Activated naive CD4-positive, alpha-beta T cell treated with anti-CD3 and anti-CD28 coated beads, Interleukin-2, amount 50 U/mL, for 16 hours (primary cell): ENCODE measurements around the gene CRYBG2.
"Not testable (repeated sequence)": the region's sequence is repeated elsewhere in the genome, so short reads cannot be mapped to it uniquely, and the experiment has no call there.

Experiments
- DNase-seq: peaks from one replicate; pipeline ENCODE4 v3.0.0-alpha.2; 2020

The CRYBG2 gene

DNA sequence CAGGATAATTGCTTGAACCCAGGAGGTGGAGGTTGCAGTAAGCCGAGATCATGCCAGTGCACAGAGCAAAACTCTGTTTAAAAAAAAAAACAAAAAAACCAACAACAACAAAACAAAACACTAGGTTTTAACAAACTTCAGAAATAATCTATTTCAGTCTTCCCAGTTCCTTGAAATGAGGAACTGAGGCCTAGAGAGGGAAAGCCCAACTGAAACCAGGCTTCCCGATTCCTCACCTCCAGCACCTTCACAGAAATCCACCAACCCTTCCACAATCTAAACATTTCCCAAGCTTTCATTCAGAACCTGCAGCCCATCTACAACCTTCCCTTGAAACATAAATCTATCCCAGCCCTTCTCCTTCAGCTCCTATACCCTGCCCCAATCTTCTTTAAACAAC is 36.8 kb downstream of the CRYBG2 start:
- no peak for DNase-seq

DNA sequence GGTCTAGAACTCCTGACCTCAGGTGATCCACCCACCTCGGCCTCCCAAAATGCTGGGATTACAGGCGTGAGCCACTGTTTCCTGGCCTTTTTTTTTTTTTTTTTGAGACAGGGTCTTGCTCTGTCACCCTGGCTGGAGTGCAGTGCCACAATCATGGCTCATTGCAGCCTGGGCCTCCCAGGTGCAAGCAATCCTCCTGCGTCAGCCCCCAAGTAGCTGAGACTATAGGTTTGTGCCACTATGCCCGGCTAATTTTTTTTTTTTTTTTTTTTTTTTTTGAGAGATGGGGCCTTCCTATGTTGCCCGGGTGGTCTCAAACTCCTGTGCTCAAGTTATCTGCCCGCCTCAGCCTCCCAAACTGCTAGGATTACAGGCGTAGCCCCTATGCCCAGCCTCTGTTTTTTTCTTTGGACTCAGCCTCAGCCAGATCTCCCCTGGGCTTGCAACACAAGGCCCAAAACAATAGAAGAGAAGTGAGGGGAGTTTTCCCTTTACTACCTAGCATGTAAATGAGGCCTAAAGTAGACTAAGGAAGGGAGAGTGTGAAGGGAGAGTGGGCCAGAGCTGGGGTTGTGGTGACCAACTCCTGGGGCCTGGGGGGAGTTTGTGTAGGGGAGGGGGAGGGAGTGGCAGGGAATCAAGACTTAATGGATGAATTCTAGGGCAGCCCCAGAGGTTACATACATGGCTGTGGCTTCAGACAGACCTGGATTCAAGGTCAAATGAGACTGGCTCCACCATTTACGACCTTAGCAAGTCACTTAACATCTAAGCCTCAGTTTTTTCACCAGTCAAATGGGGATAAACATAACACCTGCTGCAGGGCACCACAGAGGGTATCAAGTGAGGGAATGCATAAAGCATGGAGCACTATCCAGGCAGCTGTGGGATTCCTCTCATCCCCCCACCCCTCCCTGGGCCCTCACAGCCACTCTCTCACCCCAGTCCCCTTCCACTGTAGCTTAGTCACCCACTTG is 37.8 kb downstream of the CRYBG2 start:
- no peak for DNase-seq

DNA sequence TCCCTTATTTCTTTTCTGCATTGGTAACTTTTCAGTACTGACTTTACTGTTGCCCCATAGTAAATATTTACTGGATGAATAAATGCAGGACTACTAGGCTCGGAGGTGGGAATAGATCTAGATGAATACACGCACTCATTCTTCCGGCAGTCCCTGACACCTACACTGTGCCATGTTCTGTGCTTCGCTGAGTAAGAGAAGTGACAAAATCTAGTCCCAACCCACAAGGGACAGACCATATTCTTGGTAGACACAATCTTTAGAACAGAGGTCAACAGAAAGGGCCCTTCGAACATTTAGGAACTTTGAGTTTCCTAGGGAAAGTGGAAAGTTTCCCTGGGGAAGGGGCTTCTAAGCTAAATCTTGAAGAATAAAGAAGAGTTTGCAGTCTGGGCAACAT is 39.4 kb downstream of the CRYBG2 start:
- DNase-seq = no peak

DNA sequence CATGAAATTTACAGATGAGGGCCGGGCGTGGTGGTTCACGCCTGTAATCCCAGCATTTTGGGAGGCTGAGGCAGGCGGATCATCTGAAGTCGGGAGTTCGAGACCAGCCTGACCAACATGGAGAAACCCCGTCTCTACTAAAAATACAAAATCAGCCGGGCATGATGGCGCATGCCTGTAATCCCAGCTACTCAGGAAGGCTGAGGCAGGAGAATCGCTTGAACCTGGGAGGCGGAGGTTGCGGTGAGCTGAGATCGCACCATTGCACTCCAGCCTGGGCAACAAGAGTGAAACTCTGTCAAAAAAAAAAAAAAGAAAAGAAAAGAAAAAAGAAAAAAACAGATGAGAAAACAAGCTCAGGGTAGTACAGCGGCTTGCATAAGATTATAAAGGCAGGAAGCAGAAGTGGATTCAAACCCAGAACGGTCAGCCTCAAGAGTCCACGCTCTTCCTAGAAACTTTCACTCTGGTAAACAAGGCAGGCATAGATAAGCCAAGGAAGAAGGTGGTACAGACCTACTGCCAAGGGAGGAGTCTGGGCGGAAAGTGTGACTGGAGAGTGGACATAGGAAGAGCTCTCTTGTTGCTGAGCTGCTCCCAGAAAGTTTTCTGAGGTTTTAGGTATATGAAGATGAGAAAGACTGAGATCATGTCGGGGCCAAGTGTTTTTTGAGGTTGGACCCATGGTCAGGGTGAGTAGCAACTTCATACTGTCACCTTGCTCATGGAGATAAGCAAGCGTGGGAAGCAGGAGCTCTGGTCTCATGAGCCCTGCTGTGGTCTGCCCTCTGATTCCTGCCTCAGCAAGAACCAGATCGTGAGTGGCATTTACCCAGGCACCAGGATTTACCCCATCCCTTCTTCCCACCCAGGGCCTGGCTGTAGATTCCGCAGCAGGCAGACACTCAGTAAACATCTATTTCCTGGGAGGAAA is 45.7 kb downstream of the CRYBG2 start:
- not testable (repeated sequence) for DNase-seq

DNA sequence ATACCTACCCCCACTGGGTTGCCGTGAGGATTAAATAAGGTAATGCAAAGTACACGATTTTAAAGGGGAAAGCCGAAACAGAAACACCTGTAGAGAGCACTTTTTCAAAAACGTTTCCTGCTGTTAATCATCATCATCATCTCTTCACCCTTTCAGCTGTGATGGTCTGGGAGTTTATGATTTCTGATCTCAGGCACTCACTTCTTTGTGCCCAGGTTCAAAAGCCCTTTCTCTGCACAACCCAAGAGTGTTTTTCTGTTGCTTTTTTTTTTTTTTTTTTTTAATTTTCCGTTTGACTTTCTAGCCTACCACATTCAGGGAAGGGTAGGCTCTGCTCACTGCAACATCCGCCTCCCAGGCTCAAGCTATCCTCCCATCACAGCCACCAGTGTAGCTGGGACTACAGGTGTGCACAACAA is 46.6 kb downstream of the CRYBG2 start:
- no peak for DNase-seq

DNA sequence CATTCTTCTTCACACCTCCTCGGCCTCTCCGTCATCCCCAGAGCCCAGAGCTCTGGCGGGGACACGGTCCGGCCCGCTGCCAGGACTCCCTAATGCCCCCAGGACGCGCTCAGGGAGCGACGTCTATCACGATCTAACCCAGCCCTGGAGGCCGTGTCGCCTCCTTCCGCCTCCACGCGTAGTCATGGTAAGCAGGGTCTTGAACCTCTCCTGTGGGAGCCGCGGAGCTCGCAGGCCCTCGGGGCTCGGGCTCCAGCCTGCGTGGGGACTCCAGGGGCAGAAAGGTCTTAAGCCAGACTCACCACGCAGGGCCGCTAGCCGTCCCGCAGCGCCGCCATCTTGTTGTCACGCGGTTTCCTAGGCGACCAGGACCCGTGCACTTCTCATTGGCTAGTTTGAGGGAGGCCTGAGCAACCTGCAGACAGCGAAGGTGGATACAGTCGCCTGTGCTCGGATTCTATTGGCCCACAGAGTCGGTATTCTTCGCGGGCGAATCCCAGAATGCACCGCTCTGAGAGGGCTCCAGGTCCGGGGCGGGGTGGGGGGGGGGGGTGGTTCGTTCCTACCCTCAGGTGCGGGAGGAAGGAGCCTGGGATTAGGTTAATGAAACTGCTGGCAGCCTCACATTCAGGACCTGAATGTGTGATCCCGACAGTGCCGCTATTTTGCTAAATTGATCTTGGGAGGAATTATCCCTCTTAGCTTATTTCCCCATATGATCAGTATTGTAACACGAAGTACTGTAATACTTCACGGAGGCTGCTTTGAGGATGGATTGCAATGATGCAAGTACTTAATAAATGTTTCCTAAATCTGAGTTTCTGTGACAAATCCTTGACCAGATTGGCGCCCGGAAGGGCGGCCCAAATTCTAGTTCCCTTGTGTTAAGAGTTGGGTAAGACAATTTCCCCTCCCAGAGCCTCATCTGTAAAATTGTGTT is 47.4 kb downstream of the CRYBG2 start, which contains the start of gene UBXN11:
Gene UBXN11 (minus strand): TSS at position 347 of the 940 bp plus-strand sequence. CDS start 3,753 bp downstream, outside the sequence.
- peak; percentile 92 for DNase-seq

DNA sequence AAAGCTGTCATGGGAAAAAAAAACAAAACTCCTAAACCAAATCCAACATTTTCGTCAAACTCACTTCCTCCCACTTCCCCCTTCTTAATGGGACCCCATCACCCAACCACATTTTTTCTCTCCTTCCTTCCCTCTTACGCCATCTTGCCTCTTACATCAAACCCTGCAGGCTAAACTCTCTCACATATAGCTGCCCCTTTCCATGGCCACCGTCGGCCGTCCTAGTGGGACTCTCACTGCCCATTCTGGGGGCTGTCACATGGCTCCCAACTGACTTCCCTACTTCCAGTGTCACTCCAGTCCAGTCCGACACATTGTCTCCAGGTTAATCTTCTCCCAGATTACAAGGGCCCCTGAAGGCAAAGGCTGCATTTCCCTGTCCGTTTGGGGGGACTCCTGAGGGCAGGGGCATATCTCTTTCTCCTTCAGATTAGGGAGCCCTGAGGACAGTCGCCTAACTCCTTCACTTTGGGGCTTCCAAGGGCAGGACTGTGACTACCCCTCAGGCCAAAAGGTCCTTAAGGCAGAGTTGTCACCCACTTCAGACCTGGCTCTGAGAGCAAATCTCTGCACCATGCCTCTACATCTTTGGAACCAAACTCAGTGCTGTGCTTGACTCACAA is 48.2 kb downstream of the CRYBG2 start:
- DNase-seq = no peak

DNA sequence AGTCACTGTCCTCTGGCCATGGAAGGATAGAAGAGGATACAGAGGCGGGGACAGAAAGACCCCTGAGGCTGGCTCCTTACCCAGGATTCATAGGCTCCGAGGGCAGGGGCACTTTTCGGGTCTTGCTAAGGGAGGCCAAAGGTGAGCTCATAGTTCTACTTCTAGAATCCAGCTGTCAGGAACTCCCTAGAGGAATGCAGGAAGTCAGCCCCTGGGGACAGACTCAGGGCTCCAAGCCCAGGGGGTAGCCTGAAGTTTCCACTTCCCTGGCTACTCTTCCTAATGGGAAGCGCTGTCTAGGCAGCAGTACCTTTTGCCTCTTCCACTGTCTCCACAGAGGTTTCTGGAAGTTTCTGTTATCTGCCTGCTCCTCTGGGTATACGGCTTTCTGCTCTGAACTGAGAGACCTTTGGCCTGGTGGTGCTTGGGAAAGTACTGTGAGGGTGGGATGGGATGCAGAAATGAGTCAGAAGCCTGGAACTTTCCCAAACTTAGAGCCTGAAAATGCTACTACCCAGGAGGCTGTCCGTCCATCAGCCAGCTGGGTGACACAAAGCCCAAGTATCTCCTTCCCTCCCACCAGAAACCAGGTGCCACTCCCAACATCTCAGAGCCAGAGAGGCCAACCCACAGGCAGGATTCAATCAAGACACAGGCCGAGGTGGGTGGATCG is 51.1 kb downstream of the CRYBG2 start:
- no peak for DNase-seq

DNA sequence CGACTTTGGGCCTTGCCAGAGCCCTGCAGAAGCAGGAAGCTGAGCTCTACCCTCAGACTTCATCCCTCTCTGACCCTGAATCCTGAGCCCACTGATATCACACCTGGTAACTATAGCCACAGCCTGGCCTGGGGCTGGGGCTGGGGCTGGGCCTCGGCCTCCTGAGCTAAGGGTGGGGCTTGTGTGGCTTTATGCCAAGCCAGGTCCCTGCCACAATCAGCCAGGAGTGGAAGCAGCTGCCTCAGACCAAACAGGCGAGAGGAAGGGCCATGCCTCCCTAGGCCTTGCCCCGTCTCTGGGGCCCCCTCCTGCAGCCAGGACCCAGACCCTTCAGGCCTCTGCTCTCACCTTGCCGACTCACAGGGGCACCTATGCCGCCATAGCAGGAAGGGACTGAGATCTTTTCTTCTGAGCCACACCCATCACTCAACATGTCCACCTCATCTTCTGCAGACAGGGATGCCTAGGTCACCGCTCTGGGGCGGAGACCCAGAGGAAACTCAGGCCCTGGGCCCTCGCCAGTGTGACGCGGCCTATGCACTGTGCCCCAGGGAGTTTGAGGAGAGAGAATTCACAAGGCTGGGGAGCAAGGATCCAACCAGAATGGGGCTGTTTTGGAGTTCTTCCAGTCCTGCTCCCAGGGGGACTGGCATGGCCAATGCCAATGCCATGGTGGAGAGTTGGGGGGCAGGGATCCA is 53.2 kb downstream of the CRYBG2 start:
- no peak for DNase-seq

DNA sequence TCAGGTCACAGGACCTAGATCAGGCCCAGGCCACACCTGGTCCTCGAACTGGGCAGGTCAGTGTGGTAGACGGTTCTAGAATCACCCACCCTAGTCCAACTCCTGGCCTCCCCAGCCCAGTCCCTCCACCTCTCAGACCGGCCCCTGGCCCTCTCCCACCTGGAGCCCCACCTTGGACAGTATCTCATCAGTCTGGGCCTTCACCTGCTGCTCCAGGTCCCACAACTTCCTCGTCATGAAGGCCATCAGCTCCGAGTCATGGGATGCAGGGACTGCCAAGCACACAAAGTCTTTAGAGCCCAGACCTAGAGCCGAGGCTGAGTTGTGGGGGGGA is 56.2 kb downstream of the CRYBG2 start:
- DNase-seq = no peak

DNA sequence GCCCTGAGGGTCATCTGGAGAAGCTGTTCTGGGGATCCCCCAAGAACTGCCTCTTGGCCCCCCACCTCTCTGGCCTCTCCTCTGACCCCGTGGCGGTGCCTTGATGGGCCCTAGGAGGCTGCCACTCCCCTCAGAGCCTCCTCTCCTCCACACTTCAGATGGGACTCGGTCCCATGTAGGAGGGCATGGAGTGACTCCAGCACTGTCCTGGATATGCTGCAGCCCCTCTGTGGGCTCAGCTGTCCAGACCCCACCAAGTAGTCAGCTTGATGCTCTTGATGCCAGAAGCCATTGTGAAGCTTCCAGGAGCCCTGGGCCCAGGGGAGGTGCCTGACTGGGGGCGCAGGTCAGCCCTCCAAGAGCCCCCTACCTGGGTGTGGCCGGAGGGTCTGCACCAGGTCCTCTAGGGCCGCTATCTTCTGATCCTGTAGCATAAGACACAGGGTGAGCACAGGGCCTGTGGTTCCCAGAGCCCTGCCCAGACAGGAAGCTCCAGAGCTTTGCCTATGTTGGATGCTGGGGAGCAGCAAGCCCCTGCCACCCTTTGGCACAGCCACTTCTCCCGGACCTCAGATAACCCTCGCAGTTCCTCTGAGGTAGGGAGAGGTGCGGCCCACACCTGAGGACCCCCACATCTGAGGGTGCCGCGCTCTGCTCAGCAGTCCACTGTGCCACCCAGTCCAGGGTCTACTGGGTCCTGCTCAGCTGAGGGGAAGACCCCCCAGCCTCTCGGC is 56.7 kb downstream of the CRYBG2 start:
- DNase-seq = no peak

DNA sequence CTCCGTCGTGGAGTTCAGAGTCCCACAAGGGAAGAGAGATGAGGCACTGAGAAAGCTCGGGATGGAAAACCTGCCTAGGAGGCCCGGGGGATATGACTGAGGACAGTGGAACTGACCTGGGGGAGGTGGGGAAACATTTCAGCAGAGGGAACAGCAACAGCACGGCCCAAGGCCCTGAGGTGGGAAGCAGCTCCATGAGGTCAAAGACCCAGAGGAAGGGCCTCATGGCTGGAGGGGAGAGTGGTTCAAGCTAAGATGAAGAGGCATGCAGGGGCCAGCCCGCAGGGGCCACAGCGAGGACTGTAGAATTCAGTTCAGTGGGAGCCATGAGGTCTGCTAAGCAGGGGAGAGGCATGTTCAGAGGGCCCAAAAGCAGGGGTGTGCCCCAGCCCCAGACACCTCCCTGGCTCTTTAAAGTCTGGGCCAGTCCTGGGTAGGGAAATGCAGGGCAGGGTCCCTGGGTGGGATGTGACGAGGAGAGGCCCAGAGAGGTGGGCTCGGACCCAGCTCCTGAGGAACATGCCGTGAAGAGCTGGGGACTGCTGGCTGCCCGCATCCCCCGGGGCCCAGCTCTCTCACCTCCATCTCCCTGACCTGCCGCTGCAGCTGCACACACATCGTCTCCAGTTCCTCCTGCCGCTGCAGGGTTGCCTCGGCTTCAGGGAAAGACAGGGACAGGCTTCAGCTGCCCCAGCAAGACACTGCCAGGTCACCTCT is 57.4 kb downstream of the CRYBG2 start:
- no peak for DNase-seq

DNA sequence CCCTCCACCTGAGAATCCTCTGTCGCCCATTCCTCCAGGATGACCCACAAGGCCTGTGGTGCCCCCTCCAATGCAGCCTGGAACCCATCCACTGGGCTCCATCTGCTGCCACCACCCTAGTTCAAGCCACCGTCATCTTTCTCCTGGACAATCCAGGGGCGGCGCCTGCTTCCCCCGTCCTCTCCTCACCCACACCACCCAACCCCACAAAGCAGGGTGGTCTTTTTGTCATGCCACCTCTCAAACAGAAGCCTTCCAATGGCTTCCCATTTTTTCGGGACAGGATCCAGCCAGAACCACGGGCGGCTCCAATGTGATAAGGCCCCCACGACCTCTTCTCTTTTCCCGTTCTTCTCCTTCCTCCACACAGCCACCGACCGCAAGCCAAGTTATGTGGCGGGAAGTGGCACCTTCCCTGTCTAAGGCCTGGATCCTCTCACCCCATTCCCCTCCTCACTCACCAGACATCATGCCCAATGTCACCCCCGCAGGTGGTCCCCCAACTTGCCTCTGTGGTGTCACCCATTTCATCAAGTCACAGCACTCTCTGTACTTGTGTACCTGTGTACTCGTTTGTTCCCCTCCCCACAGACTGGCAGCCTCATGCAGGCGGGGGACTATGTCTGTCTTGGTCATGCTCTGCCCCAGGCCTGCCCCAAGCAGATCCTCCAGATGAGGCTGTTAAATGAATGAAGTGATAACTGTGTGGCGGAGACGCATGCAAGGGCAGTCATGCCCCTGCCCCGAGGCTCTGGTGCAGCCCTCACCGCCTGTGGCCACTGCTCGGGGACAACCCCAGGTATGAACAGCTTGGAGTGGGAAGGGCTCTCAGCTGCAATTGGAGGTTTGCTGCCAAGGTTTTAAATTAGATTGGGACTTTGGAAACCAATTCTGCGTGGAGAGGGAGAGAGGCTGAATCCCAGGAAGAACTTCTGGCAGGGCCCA is 58.5 kb downstream of the CRYBG2 start:
- DNase-seq = no peak

DNA sequence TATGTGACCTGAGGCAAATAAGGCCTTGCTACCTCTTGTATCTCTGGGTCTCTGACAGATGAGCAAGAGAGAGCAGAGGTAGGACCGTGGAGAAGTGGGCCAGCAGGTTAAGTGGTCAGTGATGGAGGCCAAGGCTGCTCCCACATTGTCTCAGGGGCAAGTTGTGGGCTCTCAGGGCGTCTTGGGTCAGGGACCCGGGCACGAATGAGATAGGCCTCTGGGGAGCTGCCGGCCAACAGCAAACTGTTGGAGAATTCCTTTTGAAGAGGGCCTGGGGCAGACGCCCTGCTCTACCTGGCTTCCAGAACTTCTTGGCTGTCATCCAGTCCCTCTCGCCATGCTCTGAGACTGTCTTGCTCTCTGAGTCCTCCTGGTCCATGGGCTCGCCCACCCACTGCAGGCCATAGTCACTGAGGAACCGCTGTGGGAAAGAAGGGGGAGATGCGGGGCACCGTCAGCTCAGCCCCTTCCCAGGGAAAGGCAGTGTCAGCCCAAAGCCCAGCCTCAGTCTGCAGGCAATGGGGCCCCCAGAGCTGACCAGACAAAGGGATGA is 59.9 kb downstream of the CRYBG2 start:
- no peak for DNase-seq

DNA sequence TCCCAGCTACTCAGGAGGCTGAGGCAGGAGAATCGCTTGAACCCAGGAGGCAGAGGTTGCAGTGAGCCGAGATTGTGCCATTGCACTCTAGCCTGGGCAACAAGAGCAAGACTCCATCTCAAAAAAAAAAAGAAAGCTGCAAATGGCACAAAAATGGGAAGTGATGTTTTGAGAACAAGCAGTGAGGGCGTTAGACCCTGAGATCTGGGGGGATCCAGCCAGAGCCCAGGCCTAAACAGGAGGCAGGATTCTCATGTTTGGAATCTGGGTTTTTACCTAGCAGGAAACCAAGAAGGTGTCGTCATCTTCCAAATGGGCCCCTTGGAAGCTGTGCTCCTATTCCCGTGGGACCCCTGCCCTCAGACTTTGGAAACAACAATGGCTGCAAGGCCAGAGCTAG is 61.2 kb downstream of the CRYBG2 start:
- not testable (repeated sequence) for DNase-seq

DNA sequence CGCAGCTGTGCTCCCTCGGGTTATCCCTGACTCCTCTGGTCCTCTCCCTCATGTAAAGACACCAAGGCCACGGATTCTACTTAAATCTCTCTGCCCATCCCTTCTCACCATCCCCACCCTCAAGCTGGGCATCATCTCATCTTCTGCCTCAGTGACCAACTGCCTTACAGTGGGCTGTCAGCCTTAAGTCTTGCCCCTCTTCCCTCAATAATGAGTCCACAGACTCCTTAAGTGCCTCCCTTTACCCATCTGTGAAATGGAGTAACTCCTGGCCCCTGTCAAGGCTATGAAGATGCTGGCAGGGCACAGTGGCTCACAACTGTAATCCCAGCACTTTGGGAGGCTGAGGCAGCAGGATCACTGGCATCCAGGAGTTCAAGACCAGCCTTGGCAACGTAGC is 62.0 kb downstream of the CRYBG2 start:
- DNase-seq = no peak

DNA sequence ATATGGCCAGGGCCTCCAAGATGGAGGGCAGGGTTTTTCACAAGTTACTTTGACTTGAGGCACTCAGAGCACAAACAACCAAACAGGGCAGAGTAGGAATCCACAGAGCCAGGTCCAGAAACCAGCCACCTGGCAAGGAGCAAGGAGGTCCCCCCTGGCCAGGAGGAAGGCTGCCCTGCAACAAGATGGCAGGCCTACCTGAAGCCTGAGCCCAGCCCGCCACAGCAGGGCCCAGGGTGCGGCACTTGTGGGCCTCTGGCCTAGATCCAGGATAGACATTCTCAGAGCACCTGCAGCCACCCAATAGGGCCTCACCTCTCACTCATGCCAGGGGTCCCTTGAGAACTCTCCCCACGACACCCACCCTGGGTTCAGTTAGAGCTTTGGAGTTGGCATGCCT is 62.5 kb downstream of the CRYBG2 start:
- DNase-seq = no peak

DNA sequence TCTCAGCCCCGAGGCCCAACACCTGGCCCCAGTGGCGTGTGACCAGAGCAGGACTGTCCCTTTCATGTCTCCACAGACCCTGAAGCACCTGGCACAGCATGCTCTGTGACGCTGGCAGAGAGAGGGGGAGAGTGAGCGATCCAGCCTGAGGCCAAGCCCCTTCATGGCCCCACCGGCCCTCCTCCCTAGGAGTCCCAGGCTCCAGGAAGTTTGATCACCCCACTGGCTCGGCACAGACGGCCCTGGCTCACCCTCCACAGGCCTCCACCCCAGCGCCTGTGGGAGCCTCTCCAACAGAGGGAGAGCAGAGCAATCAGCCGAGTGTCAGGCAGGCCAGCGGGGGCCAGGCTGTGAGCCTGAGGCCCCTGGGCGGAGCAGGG is 63.1 kb downstream of the CRYBG2 start:
- DNase-seq = no peak
